Measurements from ENCODE around the gene NKTR. TPM values are rescaled to one million over a fixed set of nuclear protein-coding genes. Genes with fewer than 3 reads are reported as not detected.
"Not testable (repeated sequence)": the region's sequence is repeated elsewhere in the genome, so short reads cannot be mapped to it uniquely, and the experiment has no call there.

Gene NKTR
- 10 to 100 TPM; 44.2 to 48.1 (median 46.7) TPM for total RNA-seq

- H3K27me3 Mint-ChIP-seq (ENCODE audit: low read depth), result no peaks in the 10 kb centered on the region
- ATAC-seq (peak; percentile 93), DNase-seq (peak; percentile 100)
- H3K9me3 Mint-ChIP-seq, result no peaks in the 10 kb centered on the region
- peaks cover 31% of the 10 kb centered on the region for H3K4me1 Mint-ChIP-seq (ENCODE audit: low read depth)
- peak within 1 kb of the TSS; percentile 92 for H3K4me3 Mint-ChIP-seq
- peaks cover 14% of the 10 kb centered on the region for H3K36me3 Mint-ChIP-seq (ENCODE audit: insufficient read depth)
Observed at GRCh38 chr3:42600111-42600957, at the start of gene NKTR. Gene NKTR, plus strand, starts transcription at chr3:42600686. Its CDS starts 321 bp downstream, at chr3:42601007.

GRCh38 chr3:42552830-42553229, 47.7 kb upstream of the NKTR start:
- no peak for DNase-seq
- no peak overlapping the region for H3K4me3 Mint-ChIP-seq
- H3K4me1 Mint-ChIP-seq (ENCODE audit: low read depth), result peaks cover 47% of the 10 kb centered on the region
- H3K9me3 Mint-ChIP-seq, result no peaks in the 10 kb centered on the region
- ATAC-seq, result no peak
- H3K27me3 Mint-ChIP-seq (ENCODE audit: low read depth), result no peaks in the 10 kb centered on the region
- peaks cover 32% of the 10 kb centered on the region for H3K36me3 Mint-ChIP-seq (ENCODE audit: insufficient read depth)

- Mint-ChIP-seq H3K4me3 (peak overlapping the region; percentile 49), H3K4me1 (ENCODE audit: low read depth) (peaks cover 31% of the 10 kb centered on the region), H3K9me3 (no peaks in the 10 kb centered on the region), H3K36me3 (ENCODE audit: insufficient read depth) (peaks cover 29% of the 10 kb centered on the region), H3K27me3 (ENCODE audit: low read depth) (no peaks in the 10 kb centered on the region)
- DNase-seq (no peak), ATAC-seq (peak; percentile 88 to 93)
Observed at GRCh38 chr3:42556089-42556632, 44.3 kb upstream of the NKTR start.

- H3K4me1 Mint-ChIP-seq (ENCODE audit: low read depth), result peaks cover 31% of the 10 kb centered on the region
- H3K4me3 Mint-ChIP-seq; H3K27me3 Mint-ChIP-seq (ENCODE audit: low read depth); DNase-seq; H3K9me3 Mint-ChIP-seq: not testable (repeated sequence)
- H3K36me3 Mint-ChIP-seq (ENCODE audit: insufficient read depth), result peaks cover 28% of the 10 kb centered on the region
- ATAC-seq, result peak in 1 of 2 donors; percentile 2
Observed at GRCh38 chr3:42556817-42557216, 43.7 kb upstream of the NKTR start.

- H3K4me3 Mint-ChIP-seq, result no peak overlapping the region
- H3K27me3 Mint-ChIP-seq (ENCODE audit: low read depth), result no peaks in the 10 kb centered on the region
- H3K9me3 Mint-ChIP-seq, result no peaks in the 10 kb centered on the region
- ATAC-seq (no peak), DNase-seq (no peak)
- H3K36me3 Mint-ChIP-seq (ENCODE audit: insufficient read depth), result peaks cover 28% of the 10 kb centered on the region
- peaks cover 34% of the 10 kb centered on the region for H3K4me1 Mint-ChIP-seq (ENCODE audit: low read depth)
Observed at GRCh38 chr3:42557854-42558253, 42.6 kb upstream of the NKTR start.

- H3K4me3 Mint-ChIP-seq, result no peak overlapping the region
- peak; percentile 40 to 66 for ATAC-seq
Observed at GRCh38 chr3:42562047-42562907, 38.2 kb upstream of the NKTR start.

GRCh38 chr3:42569593-42570142, 30.8 kb upstream of the NKTR start:
- H3K36me3 Mint-ChIP-seq (ENCODE audit: insufficient read depth), result peaks cover 43% of the 10 kb centered on the region
- peaks cover 4% of the 10 kb centered on the region for H3K9me3 Mint-ChIP-seq
- H3K4me3 Mint-ChIP-seq, result no peak overlapping the region
- DNase-seq (no peak), ATAC-seq (no peak)
- H3K27me3 Mint-ChIP-seq (ENCODE audit: low read depth), result no peaks in the 10 kb centered on the region
- H3K4me1 Mint-ChIP-seq (ENCODE audit: low read depth), result peaks cover 12% of the 10 kb centered on the region

More at GRCh38 chr3:42562047-42562907, 38.2 kb upstream of the NKTR start:
- DNase-seq, result no peak
- H3K9me3 Mint-ChIP-seq, result no peaks in the 10 kb centered on the region
- H3K4me1 Mint-ChIP-seq (ENCODE audit: low read depth), result peaks cover 3% of the 10 kb centered on the region
- H3K27me3 Mint-ChIP-seq (ENCODE audit: low read depth), result no peaks in the 10 kb centered on the region
- H3K36me3 Mint-ChIP-seq (ENCODE audit: insufficient read depth), result peaks cover 24% of the 10 kb centered on the region

GRCh38 chr3:42572278-42572677, 28.2 kb upstream of the NKTR start:
- Mint-ChIP-seq H3K4me1 (ENCODE audit: low read depth) (peaks cover 18% of the 10 kb centered on the region), H3K27me3 (ENCODE audit: low read depth) (no peaks in the 10 kb centered on the region), H3K9me3 (peaks cover 12% of the 10 kb centered on the region), H3K36me3 (ENCODE audit: insufficient read depth) (peaks cover 46% of the 10 kb centered on the region), H3K4me3 (no peak overlapping the region)
- ATAC-seq (peak; percentile 50 to 65), DNase-seq (peak; percentile 22)

GRCh38 chr3:42575137-42575741, 25.2 kb upstream of the NKTR start:
- Mint-ChIP-seq H3K27me3 (ENCODE audit: low read depth) (no peaks in the 10 kb centered on the region), H3K36me3 (ENCODE audit: insufficient read depth) (peaks cover 42% of the 10 kb centered on the region), H3K9me3 (peaks cover 15% of the 10 kb centered on the region), H3K4me1 (ENCODE audit: low read depth) (peaks cover 29% of the 10 kb centered on the region), H3K4me3 (no peak overlapping the region)
- ATAC-seq, result no peak
- DNase-seq, result no peak

- H3K4me3 Mint-ChIP-seq, result no peak overlapping the region
- peaks cover 15% of the 10 kb centered on the region for H3K9me3 Mint-ChIP-seq
- DNase-seq (no peak), ATAC-seq (no peak)
- H3K36me3 Mint-ChIP-seq (ENCODE audit: insufficient read depth), result peaks cover 32% of the 10 kb centered on the region
- H3K4me1 Mint-ChIP-seq (ENCODE audit: low read depth), result peaks cover 40% of the 10 kb centered on the region
- no peaks in the 10 kb centered on the region for H3K27me3 Mint-ChIP-seq (ENCODE audit: low read depth)
Observed at GRCh38 chr3:42578054-42578453, 22.4 kb upstream of the NKTR start.

GRCh38 chr3:42579346-42579745, 21.1 kb upstream of the NKTR start:
- peaks cover 43% of the 10 kb centered on the region for H3K4me1 Mint-ChIP-seq (ENCODE audit: low read depth)
- ATAC-seq; H3K4me3 Mint-ChIP-seq; DNase-seq; H3K27me3 Mint-ChIP-seq (ENCODE audit: low read depth): not testable (repeated sequence)
- H3K36me3 Mint-ChIP-seq (ENCODE audit: insufficient read depth), result peaks cover 24% of the 10 kb centered on the region
- H3K9me3 Mint-ChIP-seq, result peaks cover 11% of the 10 kb centered on the region

GRCh38 chr3:42581400-42581708, 19.1 kb upstream of the NKTR start:
- peaks cover 41% of the 10 kb centered on the region for H3K4me1 Mint-ChIP-seq (ENCODE audit: low read depth)
- H3K9me3 Mint-ChIP-seq, result peaks cover 3% of the 10 kb centered on the region
- H3K36me3 Mint-ChIP-seq (ENCODE audit: insufficient read depth), result peaks cover 10% of the 10 kb centered on the region
- DNase-seq (no peak), ATAC-seq (no peak)
- peak overlapping the region; percentile 89 for H3K4me3 Mint-ChIP-seq
- H3K27me3 Mint-ChIP-seq (ENCODE audit: low read depth), result no peaks in the 10 kb centered on the region

GRCh38 chr3:42581709-42582473, 18.6 kb upstream of the NKTR start, which contains the start of gene SEC22C:
Gene SEC22C, minus strand, starts transcription at chr3:42581967. Its CDS starts 12,921 bp downstream, at chr3:42569046.
- Mint-ChIP-seq H3K36me3 (ENCODE audit: insufficient read depth) (peaks cover 10% of the 10 kb centered on the region), H3K4me1 (ENCODE audit: low read depth) (peaks cover 40% of the 10 kb centered on the region), H3K4me3 (peak within 1 kb of the TSS; percentile 89), H3K9me3 (peaks cover 3% of the 10 kb centered on the region), H3K27me3 (ENCODE audit: low read depth) (no peaks in the 10 kb centered on the region)
- ATAC-seq (peak; percentile 93 to 95), DNase-seq (peak; percentile 93)
